PFSK-1 (cell line): Measurements from ENCODE around the gene L3MBTL4.

ENCODE experiments used
- FOXP2 ChIP-seq: optimal IDR thresholded peaks from 2 replicates; pipeline ENCODE3; 2011; ENCODE audit warnings: borderline replicate concordance, control low read depth, inconsistent platforms; ENCODE audit not compliant: insufficient read depth; ENCODE audit errors: extremely low read length, extremely low read depth
- POLR2AphosphoS5 ChIP-seq: IDR thresholded peaks from 2 replicates; pipeline ENCODE4 v1.6.1; 2012; ENCODE audit warnings: low read depth, mild to moderate bottlenecking, control low read depth, low read length, moderate library complexity
- SIN3A ChIP-seq: IDR thresholded peaks from 2 replicates; pipeline ENCODE4 v1.6.1; 2012; ENCODE audit warnings: mild to moderate bottlenecking, low read length, moderate library complexity, borderline replicate concordance; ENCODE audit not compliant: insufficient read depth
- TAF1 ChIP-seq: IDR thresholded peaks from 2 replicates; pipeline ENCODE4 v1.6.1; 2012; ENCODE audit warnings: low read length, control low read depth, borderline replicate concordance; ENCODE audit not compliant: insufficient read depth
- TF ChIP-seq, protein P1 (sequence below), 2 experiments: IDR thresholded peaks; 2 replicates each; pipeline versions ENCODE4 v1.6.1 to v1.8.0; 2011 to 2012; ENCODE audit warnings: low read depth in 2 of 2, low read length in 2 of 2, control low read depth in 1 of 2, inconsistent platforms in 1 of 2, mild to moderate bottlenecking in 1 of 2, moderate library complexity in 1 of 2; ENCODE audit not compliant: insufficient read depth in 1 of 2

GRCh38 chr18:6323319-6323889, 91.3 kb downstream of the L3MBTL4 start:
- TF ChIP-seq, protein P1, sequence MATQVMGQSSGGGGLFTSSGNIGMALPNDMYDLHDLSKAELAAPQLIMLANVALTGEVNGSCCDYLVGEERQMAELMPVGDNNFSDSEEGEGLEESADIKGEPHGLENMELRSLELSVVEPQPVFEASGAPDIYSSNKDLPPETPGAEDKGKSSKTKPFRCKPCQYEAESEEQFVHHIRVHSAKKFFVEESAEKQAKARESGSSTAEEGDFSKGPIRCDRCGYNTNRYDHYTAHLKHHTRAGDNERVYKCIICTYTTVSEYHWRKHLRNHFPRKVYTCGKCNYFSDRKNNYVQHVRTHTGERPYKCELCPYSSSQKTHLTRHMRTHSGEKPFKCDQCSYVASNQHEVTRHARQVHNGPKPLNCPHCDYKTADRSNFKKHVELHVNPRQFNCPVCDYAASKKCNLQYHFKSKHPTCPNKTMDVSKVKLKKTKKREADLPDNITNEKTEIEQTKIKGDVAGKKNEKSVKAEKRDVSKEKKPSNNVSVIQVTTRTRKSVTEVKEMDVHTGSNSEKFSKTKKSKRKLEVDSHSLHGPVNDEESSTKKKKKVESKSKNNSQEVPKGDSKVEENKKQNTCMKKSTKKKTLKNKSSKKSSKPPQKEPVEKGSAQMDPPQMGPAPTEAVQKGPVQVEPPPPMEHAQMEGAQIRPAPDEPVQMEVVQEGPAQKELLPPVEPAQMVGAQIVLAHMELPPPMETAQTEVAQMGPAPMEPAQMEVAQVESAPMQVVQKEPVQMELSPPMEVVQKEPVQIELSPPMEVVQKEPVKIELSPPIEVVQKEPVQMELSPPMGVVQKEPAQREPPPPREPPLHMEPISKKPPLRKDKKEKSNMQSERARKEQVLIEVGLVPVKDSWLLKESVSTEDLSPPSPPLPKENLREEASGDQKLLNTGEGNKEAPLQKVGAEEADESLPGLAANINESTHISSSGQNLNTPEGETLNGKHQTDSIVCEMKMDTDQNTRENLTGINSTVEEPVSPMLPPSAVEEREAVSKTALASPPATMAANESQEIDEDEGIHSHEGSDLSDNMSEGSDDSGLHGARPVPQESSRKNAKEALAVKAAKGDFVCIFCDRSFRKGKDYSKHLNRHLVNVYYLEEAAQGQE (IDR thresholded peaks at IDR 0.05; ENCODE audit: insufficient read depth in 1 of 2, low read depth in 2 of 2, low read length in 2 of 2), result no peak
- TF ChIP-seq POLR2AphosphoS5, result no peak
- TF ChIP-seq SIN3A, result no peak
- TF ChIP-seq TAF1, result no peak
- no peak for TF ChIP-seq FOXP2
